T-helper 1 cell treated with Interleukin-12 subunit alpha and Interleukin-12 subunit beta and Interleukin-4 antibody, amounts not matched to agents 30 μg/mL and 1 μg/mL, for 36 hours (primary cell): ENCODE data around the gene ADPGK.

Experiments
- H3K27ac Mint-ChIP-seq: one replicate; pipeline ENCODE4 v1.8.0; 2021; ENCODE audit warnings: mild to moderate bottlenecking, mixed read lengths
- H3K27me3 Mint-ChIP-seq: one replicate; pipeline ENCODE4 v1.8.0; 2021; ENCODE audit warnings: low read depth, mixed read lengths
- H3K36me3 Mint-ChIP-seq: one replicate; pipeline ENCODE4 v1.8.0; 2021; ENCODE audit warnings: low read depth, mixed read lengths
- H3K4me1 Mint-ChIP-seq: one replicate; pipeline ENCODE4 v1.8.0; 2021; ENCODE audit warnings: low read depth, mixed read lengths
- H3K4me3 Mint-ChIP-seq: one replicate; pipeline ENCODE4 v1.8.0; 2021; ENCODE audit warnings: mild to moderate bottlenecking, moderate library complexity, mixed read lengths
- H3K9me3 Mint-ChIP-seq: one replicate; pipeline ENCODE4 v1.8.0; 2021; ENCODE audit warnings: mixed read lengths

ADPGK gene

GRCh38 chr15:72797834-72798233, 14.3 kb upstream of the ADPGK start:
- Mint-ChIP-seq H3K4me1 (peaks cover 7% of the 10 kb centered on the region), H3K36me3 (no peaks in the 10 kb centered on the region), H3K27me3 (peaks cover 48% of the 10 kb centered on the region), H3K9me3 (no peaks in the 10 kb centered on the region), H3K4me3 (peak overlapping the region; percentile 45), H3K27ac (no peak overlapping the region)

- H3K36me3 Mint-ChIP-seq = no peaks in the 10 kb centered on the region
- H3K4me1 Mint-ChIP-seq = peaks cover 7% of the 10 kb centered on the region
- H3K27ac Mint-ChIP-seq = no peak overlapping the region
- peak overlapping the region; percentile 66 for H3K4me3 Mint-ChIP-seq
- H3K9me3 Mint-ChIP-seq = no peaks in the 10 kb centered on the region
- peaks cover 45% of the 10 kb centered on the region for H3K27me3 Mint-ChIP-seq
Observed at GRCh38 chr15:72797338-72797689, 13.8 kb upstream of the ADPGK start.

GRCh38 chr15:72796515-72797337, 13.2 kb upstream of the ADPGK start:
- Mint-ChIP-seq H3K4me1 (peaks cover 7% of the 10 kb centered on the region), H3K4me3 (peak overlapping the region; percentile 86), H3K27me3 (peaks cover 39% of the 10 kb centered on the region), H3K36me3 (no peaks in the 10 kb centered on the region), H3K27ac (peak overlapping the region; percentile 57), H3K9me3 (no peaks in the 10 kb centered on the region)

GRCh38 chr15:72796210-72796514, 12.6 kb upstream of the ADPGK start:
- Mint-ChIP-seq H3K27ac (peak overlapping the region; percentile 57), H3K9me3 (no peaks in the 10 kb centered on the region), H3K27me3 (peaks cover 34% of the 10 kb centered on the region), H3K36me3 (no peaks in the 10 kb centered on the region), H3K4me1 (peaks cover 7% of the 10 kb centered on the region), H3K4me3 (peak overlapping the region; percentile 86)

- Mint-ChIP-seq H3K4me1 (peaks cover 9% of the 10 kb centered on the region), H3K9me3 (no peaks in the 10 kb centered on the region)
Observed at GRCh38 chr15:72793766-72794660, 10.5 kb upstream of the ADPGK start.

GRCh38 chr15:72792431-72792830, 8.9 kb upstream of the ADPGK start:
- Mint-ChIP-seq H3K27ac (no peak overlapping the region), H3K4me1 (peaks cover 13% of the 10 kb centered on the region), H3K9me3 (no peaks in the 10 kb centered on the region), H3K36me3 (no peaks in the 10 kb centered on the region), H3K4me3 (no peak overlapping the region), H3K27me3 (peaks cover 19% of the 10 kb centered on the region)

More at GRCh38 chr15:72793766-72794660, 10.5 kb upstream of the ADPGK start:
- H3K27ac Mint-ChIP-seq = no peak overlapping the region
- peaks cover 22% of the 10 kb centered on the region for H3K27me3 Mint-ChIP-seq
- H3K36me3 Mint-ChIP-seq = no peaks in the 10 kb centered on the region
- H3K4me3 Mint-ChIP-seq = no peak overlapping the region

- Mint-ChIP-seq H3K4me3 (no peak overlapping the region), H3K4me1 (peaks cover 18% of the 10 kb centered on the region), H3K27me3 (peaks cover 10% of the 10 kb centered on the region), H3K9me3 (no peaks in the 10 kb centered on the region), H3K27ac (no peak overlapping the region), H3K36me3 (no peaks in the 10 kb centered on the region)
Observed at GRCh38 chr15:72790302-72790910, 6.8 kb upstream of the ADPGK start.

- H3K9me3 Mint-ChIP-seq = no peaks in the 10 kb centered on the region
- H3K36me3 Mint-ChIP-seq = peaks cover 3% of the 10 kb centered on the region
- H3K4me1 Mint-ChIP-seq = peaks cover 29% of the 10 kb centered on the region
- peaks cover 4% of the 10 kb centered on the region for H3K27me3 Mint-ChIP-seq
- peak overlapping the region; percentile 1 for H3K4me3 Mint-ChIP-seq
- H3K27ac Mint-ChIP-seq = no peak overlapping the region
Observed at GRCh38 chr15:72787526-72787925, 4.0 kb upstream of the ADPGK start.

GRCh38 chr15:72786676-72787345, 3.3 kb upstream of the ADPGK start:
- Mint-ChIP-seq H3K4me3 (peak overlapping the region; percentile 1), H3K4me1 (peaks cover 29% of the 10 kb centered on the region), H3K27ac (peak overlapping the region; percentile 83), H3K36me3 (peaks cover 3% of the 10 kb centered on the region), H3K27me3 (peaks cover 4% of the 10 kb centered on the region), H3K9me3 (no peaks in the 10 kb centered on the region)

- H3K36me3 Mint-ChIP-seq = peaks cover 6% of the 10 kb centered on the region
- H3K27ac Mint-ChIP-seq = peak overlapping the region; percentile 83
- peaks cover 4% of the 10 kb centered on the region for H3K27me3 Mint-ChIP-seq
- peaks cover 35% of the 10 kb centered on the region for H3K4me1 Mint-ChIP-seq
- H3K4me3 Mint-ChIP-seq = no peak overlapping the region
- no peaks in the 10 kb centered on the region for H3K9me3 Mint-ChIP-seq
Observed at GRCh38 chr15:72786242-72786641, 2.7 kb upstream of the ADPGK start.

- peaks cover 39% of the 10 kb centered on the region for H3K4me1 Mint-ChIP-seq
- peak overlapping the region; percentile 81 for H3K27ac Mint-ChIP-seq
Observed at GRCh38 chr15:72785841-72786240, 2.3 kb upstream of the ADPGK start.

GRCh38 chr15:72785432-72785831, 1.9 kb upstream of the ADPGK start:
- Mint-ChIP-seq H3K27ac (peak overlapping the region; percentile 81), H3K27me3 (peaks cover under 1% of the 10 kb centered on the region), H3K9me3 (no peaks in the 10 kb centered on the region), H3K4me3 (no peak overlapping the region), H3K4me1 (peaks cover 40% of the 10 kb centered on the region), H3K36me3 (peaks cover 11% of the 10 kb centered on the region)

More at GRCh38 chr15:72785841-72786240, 2.3 kb upstream of the ADPGK start:
- peaks cover 4% of the 10 kb centered on the region for H3K27me3 Mint-ChIP-seq
- H3K4me3 Mint-ChIP-seq = no peak overlapping the region
- peaks cover 9% of the 10 kb centered on the region for H3K36me3 Mint-ChIP-seq
- no peaks in the 10 kb centered on the region for H3K9me3 Mint-ChIP-seq

- H3K9me3 Mint-ChIP-seq = no peaks in the 10 kb centered on the region
- H3K36me3 Mint-ChIP-seq = peaks cover 18% of the 10 kb centered on the region
- peak overlapping the region; percentile 88 for H3K4me3 Mint-ChIP-seq
- H3K4me1 Mint-ChIP-seq = peaks cover 46% of the 10 kb centered on the region
- no peaks in the 10 kb centered on the region for H3K27me3 Mint-ChIP-seq
- H3K27ac Mint-ChIP-seq = peak overlapping the region; percentile 81
Observed at GRCh38 chr15:72784456-72784876, 908 bp upstream of the ADPGK start.

GRCh38 chr15:72783004-72783639, 436 bp downstream of the ADPGK start:
- peaks cover 55% of the 10 kb centered on the region for H3K4me1 Mint-ChIP-seq
- peak overlapping the region; percentile 93 for H3K4me3 Mint-ChIP-seq

More at GRCh38 chr15:72783004-72783639, 436 bp downstream of the ADPGK start:
- H3K27me3 Mint-ChIP-seq = no peaks in the 10 kb centered on the region
- no peaks in the 10 kb centered on the region for H3K9me3 Mint-ChIP-seq
- H3K36me3 Mint-ChIP-seq = peaks cover 27% of the 10 kb centered on the region
- peak overlapping the region; percentile 98 for H3K27ac Mint-ChIP-seq
